ENCODE data around the gene SCRN2. TPM values are rescaled to one million over a fixed set of nuclear protein-coding genes. Genes with fewer than 3 reads are reported as not detected.

The SCRN2 gene
- total and polyA plus RNA-seq, 2 of the 13 experiments (the other 11 are each of a cell fraction or from before 2014, with no cell fraction given): 21.7 to 29.5 TPM

GRCh38 chr17:47831003-47831933 is 9.8 kb downstream of the SCRN2 start, which contains the start of the genes LRRC46 and MRPL10 (continued):
- TF ChIP-seq ZNF280D (CRISPR knock-in tag; IDR thresholded peaks at IDR 0.05): peak; percentile 70; the same call in 1 of the 2 replicates
- TF ChIP-seq HIVEP1 (CRISPR knock-in tag; IDR thresholded peaks at IDR 0.05): peak; percentile 46; the same call in 1 of the 2 replicates
- 0 out of 2 replicates have a peak, but pooled peaks have one; percentile 78 for TF ChIP-seq ZNF709 (CRISPR knock-in tag; IDR thresholded peaks at IDR 0.05)
- peak; percentile 95 for TF ChIP-seq ERF (CRISPR knock-in tag; IDR thresholded peaks at IDR 0.05)
- peak in 1 of 2 experiments; percentile 61; a peak in 1 of 4 replicates for TF ChIP-seq ATF4 (CRISPR knock-in tag; IDR thresholded peaks at IDR 0.05)
- peak; percentile 60 for TF ChIP-seq FOSL2 (CRISPR knock-in tag; IDR thresholded peaks at IDR 0.05)
- peak; percentile 97 for TF ChIP-seq ZBTB42 (CRISPR knock-in tag; IDR thresholded peaks at IDR 0.05)
- peak; percentile 29; the same call in 1 of the 2 replicates for TF ChIP-seq IRX3 (CRISPR knock-in tag; IDR thresholded peaks at IDR 0.05; ENCODE audit: borderline replicate concordance, low read depth)
- no peak for TF ChIP-seq AKNA (CRISPR knock-in tag; IDR thresholded peaks at IDR 0.05; ENCODE audit: borderline replicate concordance)
- TF ChIP-seq ZBTB7A (CRISPR knock-in tag; IDR thresholded peaks at IDR 0.05): peak; percentile 84; the same call in 1 of the 2 replicates
- TF ChIP-seq ZNF496 (CRISPR knock-in tag; IDR thresholded peaks at IDR 0.05; ENCODE audit: insufficient replicate concordance): no peak
- peak; percentile 74; the same call in 1 of the 2 replicates for TF ChIP-seq STAT6 (CRISPR knock-in tag; IDR thresholded peaks at IDR 0.05; ENCODE audit: borderline replicate concordance)
- peak; percentile 68 for TF ChIP-seq HCFC1 (IDR thresholded peaks at IDR 0.05; ENCODE audit: low read depth, low read length)
- peak; percentile 78; the same call in 1 of the 2 replicates for TF ChIP-seq ZNF567 (CRISPR knock-in tag; IDR thresholded peaks at IDR 0.05; ENCODE audit: borderline replicate concordance)
- TF ChIP-seq NFATC3 (CRISPR knock-in tag; IDR thresholded peaks at IDR 0.05): no peak
- TF ChIP-seq NCOA1 (CRISPR knock-in tag; IDR thresholded peaks at IDR 0.05): peak; percentile 72; the same call in 1 of the 2 replicates

Measured in HepG2 (cell line).